Keratinocyte (primary cell): ENCODE measurements around the gene MELTF. TPM values are rescaled to one million over a fixed set of nuclear protein-coding genes. Genes with fewer than 3 reads are reported as not detected.

Source experiments
- DNase-seq: peaks from one replicate; pipeline ENCODE4 v3.0.0-alpha.2; 2011; ENCODE audit warnings: low read depth, missing footprints, low spot score
- FAIRE-seq: peaks from 2 replicates; lab custom pipeline; 2011; peaks lifted over from hg19 to GRCh38; lab: Jason Lieb, UNC
- H2AFZ ChIP-seq: 2 replicates; pipeline ENCODE4 v1.6.0; 2012; ENCODE audit warnings: low read length, control low read depth, inconsistent platforms; ENCODE audit not compliant: control insufficient read depth
- H3K27ac ChIP-seq: 2 replicates; pipeline ENCODE4 v1.5.1; 2011; ENCODE audit warnings: low read length; ENCODE audit not compliant: control insufficient read depth, insufficient read depth
- H3K27me3 ChIP-seq: 3 replicates; pipeline ENCODE4 v1.6.0; 2011; ENCODE audit warnings: low read length; ENCODE audit not compliant: control insufficient read depth, insufficient read depth; ENCODE audit errors: extremely low read depth
- H3K36me3 ChIP-seq, 2 experiments: 2 replicates in 1 of 2; 3 replicates in 1 of 2; pipeline ENCODE4 v1.5.1; 2011; ENCODE audit warnings: low read length in 2 of 2, mild to moderate bottlenecking in 1 of 2; ENCODE audit not compliant: control insufficient read depth in 2 of 2, insufficient read depth in 2 of 2; ENCODE audit errors: extremely low read depth in 1 of 2
- H3K4me1 ChIP-seq: 3 replicates; pipeline ENCODE4 v1.5.1; 2011; ENCODE audit warnings: low read length; ENCODE audit not compliant: control insufficient read depth, insufficient read depth; ENCODE audit errors: extremely low read depth
- H3K4me2 ChIP-seq: 3 replicates; pipeline ENCODE4 v1.6.0; 2011; ENCODE audit warnings: low read depth, low read length; ENCODE audit not compliant: control insufficient read depth, insufficient read depth; ENCODE audit errors: extremely low read depth
- H3K4me3 ChIP-seq, 3 experiments: fragments of 200-600 bp in 1 of 3; sonication (generic) in 1 of 3; 2 replicates in 2 of 3; 3 replicates in 1 of 3; pipeline ENCODE4 v1.5.1; 2011 to 2016; ENCODE audit warnings: low read length in 3 of 3, mild to moderate bottlenecking in 3 of 3, control low read depth in 2 of 3, inconsistent platforms in 1 of 3, low read depth in 1 of 3, mixed read lengths in 1 of 3, mixed run types in 1 of 3, moderate library complexity in 1 of 3; ENCODE audit not compliant: control insufficient read depth in 2 of 3, insufficient read depth in 2 of 3; ENCODE audit errors: extremely low read depth in 1 of 3
- H3K79me2 ChIP-seq: 2 replicates; pipeline ENCODE4 v1.6.0; 2012; ENCODE audit warnings: low read length; ENCODE audit not compliant: control insufficient read depth, insufficient read depth
- H3K9ac ChIP-seq: 3 replicates; pipeline ENCODE4 v1.6.0; 2011; ENCODE audit warnings: low read length; ENCODE audit not compliant: control insufficient read depth, insufficient read depth; ENCODE audit errors: extremely low read depth
- H3K9me1 ChIP-seq: 3 replicates; pipeline ENCODE4 v1.6.0; 2011; ENCODE audit warnings: low read length; ENCODE audit not compliant: control insufficient read depth, insufficient read depth; ENCODE audit errors: extremely low read depth
- H3K9me3 ChIP-seq: 2 replicates; pipeline ENCODE4 v1.5.1; 2012; ENCODE audit warnings: low read depth, low read length; ENCODE audit not compliant: control insufficient read depth
- H4K20me1 ChIP-seq: 3 replicates; pipeline ENCODE4 v1.6.0; 2011; ENCODE audit warnings: low read length; ENCODE audit not compliant: control insufficient read depth, insufficient read depth; ENCODE audit errors: extremely low read depth
- CTCF ChIP-seq, 3 experiments: IDR thresholded peaks in 1 of 3; conservative IDR thresholded peaks in 1 of 3; optimal IDR thresholded peaks in 1 of 3; 2 replicates in 2 of 3; 3 replicates in 1 of 3; pipeline versions ENCODE3 to v1.5.1; 2011; ENCODE audit warnings: low read length in 3 of 3, mild to moderate bottlenecking in 3 of 3, moderate library complexity in 2 of 3, control low read depth in 1 of 3, inconsistent platforms in 1 of 3; ENCODE audit not compliant: insufficient read depth in 2 of 3; ENCODE audit errors: extremely low read depth in 1 of 3
- EZH2 ChIP-seq: IDR thresholded peaks from one replicate; pipeline ENCODE4 v1.6.1; 2012; ENCODE audit warnings: inconsistent platforms, mild to moderate bottlenecking, low read length, moderate library complexity
- dilution Hi-C: fragments of 300-500 bp; cut with MboI; formaldehyde crosslinking; loops from one replicate; pipeline ENCODE4 v1.7.0; 2020; ENCODE audit warnings: low sequenced_read_pairs; ENCODE audit not compliant: extremely low pct_ligation_motif_present
- polyA plus RNA-seq, 5 experiments: library from polyadenylated mRNA; depleted of rRNA in 3 of 5; stranded (reverse) in 3 of 5; stranded (forward) in 1 of 5; unstranded in 1 of 5; fragments of >200 nt; gene quantifications; 1 replicate in 1 of 5; 2 replicates in 3 of 5; 3 replicates in 1 of 5; pipeline versions ENCODE4 v1.2.1 to v1.2.3, GENCODE V29; 2011 to 2012; ENCODE audit warnings: missing spikeins in 2 of 5, low read depth in 1 of 5, low replicate concordance in 1 of 5

MELTF gene
- polyA plus RNA-seq, 1 donor (not counting 4 experiments of a cell fraction or from before 2014, with no cell fraction given) = 6.0 TPM

DNA sequence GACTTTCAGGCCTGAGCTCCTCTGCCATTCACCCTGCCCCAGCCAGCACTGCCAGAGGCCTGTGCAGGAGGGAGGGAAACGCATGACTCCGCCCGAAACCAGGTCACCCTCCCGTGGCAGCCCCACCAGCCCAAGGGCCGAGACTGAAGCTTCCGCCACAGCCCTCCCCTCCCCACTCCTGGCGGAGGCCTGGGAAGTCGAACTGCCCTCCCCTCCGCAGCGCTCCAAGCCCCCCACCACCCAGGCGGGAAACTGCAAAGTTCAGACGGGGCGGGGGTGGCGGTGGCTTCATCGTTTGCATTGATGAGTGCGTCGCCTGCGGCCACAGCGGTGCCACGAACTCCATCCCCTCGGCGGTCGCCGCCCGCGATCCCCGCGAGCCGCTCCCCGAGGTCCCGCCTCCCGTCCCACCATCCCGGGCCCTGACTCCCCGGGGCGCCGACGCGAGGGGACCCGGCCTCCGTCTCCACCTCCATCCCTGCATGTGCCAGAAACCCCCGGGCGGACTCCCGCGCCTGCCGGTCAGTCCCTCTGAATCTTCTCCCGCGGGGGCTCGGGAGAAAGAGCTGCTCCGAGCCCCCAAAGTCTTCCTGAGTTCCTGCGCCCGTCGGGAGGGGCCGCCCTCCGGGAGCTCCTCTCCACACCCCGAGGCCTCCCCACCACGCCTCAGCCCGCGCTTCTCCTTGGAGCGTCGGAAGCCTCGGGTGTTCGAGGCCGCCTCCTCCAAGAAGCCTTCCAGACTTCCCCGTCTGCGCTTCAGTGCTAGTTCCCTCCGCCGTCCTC lies 698 bp downstream of the MELTF start:
- Histone ChIP-seq H3K9me3 (no peaks in the 10 kb centered on the region), H3K27me3 (no peaks in the 10 kb centered on the region), H3K36me3 (no peaks in the 10 kb centered on the region), H3K4me2 (peak overlapping the region; percentile 57), H3K79me2 (no peaks in the 10 kb centered on the region), H3K9ac (peak overlapping the region; percentile 74), H4K20me1 (no peaks in the 10 kb centered on the region), H3K27ac (peak overlapping the region; percentile 42), H3K9me1 (no peaks in the 10 kb centered on the region), H3K4me3 (peak overlapping the region; percentile 49 to 69 (median 62)), H2AFZ (no peak overlapping the region), H3K4me1 (peaks cover 18% of the 10 kb centered on the region)
- dilution Hi-C loops = no loop called here
- no peak for TF ChIP-seq EZH2
- no peak for TF ChIP-seq CTCF (optimal IDR thresholded peaks at IDR 0.05 in 1 of 3, IDR thresholded peaks at IDR 0.05 in 1 of 3, conservative IDR thresholded peaks at IDR 0.05 in 1 of 3; ENCODE audit: extremely low read depth in 1 of 3, insufficient read depth in 2 of 3, low read length in 3 of 3)
- FAIRE-seq (no peak), DNase-seq (no peak)

DNA sequence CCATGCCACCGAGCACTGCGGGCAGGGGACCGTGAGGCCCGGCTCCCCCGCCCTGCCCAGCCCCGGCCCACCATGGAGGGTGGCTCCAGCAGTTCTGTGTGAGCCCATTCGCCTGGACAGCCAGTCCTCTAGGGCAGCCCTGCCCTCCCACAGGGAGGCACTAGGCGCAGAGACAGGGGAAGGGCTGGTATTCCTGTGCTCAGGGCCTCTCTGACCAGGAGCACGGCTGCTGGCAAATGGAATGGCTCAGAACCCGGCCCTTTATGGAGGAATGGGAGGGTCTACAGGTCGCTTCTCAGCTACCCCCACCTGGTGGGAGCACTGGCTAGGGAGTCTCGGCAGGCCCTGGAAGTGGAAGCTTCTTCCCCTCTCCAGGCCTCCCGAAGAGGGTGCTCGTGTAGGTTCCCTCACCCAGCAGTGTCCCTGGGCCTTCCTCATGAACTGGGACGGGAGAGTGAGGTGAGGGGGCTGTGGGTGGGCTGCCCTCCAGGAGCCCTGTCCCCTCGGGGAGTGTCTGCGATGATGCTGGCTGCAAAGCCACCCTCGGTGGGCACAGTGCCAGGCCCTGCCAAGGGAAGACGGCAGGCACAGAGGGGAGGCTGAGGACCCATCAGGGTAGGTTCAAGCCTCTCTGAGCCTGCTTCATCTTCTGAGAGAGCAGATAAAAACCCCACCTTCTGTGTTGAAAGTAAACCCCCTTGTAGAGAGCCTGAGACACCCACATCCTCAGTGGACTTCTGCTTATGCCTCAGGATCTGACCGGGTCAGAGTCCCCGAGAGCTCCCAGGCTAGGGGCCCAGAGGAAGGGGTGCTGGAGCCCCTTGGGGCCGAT lies 1.5 kb downstream of the MELTF start:
- Histone ChIP-seq H2AFZ (no peak overlapping the region), H3K9ac (no peak overlapping the region), H3K27ac (no peak overlapping the region), H4K20me1 (no peaks in the 10 kb centered on the region), H3K79me2 (no peaks in the 10 kb centered on the region), H3K27me3 (no peaks in the 10 kb centered on the region), H3K4me2 (peak overlapping the region; percentile 57), H3K9me1 (no peaks in the 10 kb centered on the region), H3K36me3 (no peaks in the 10 kb centered on the region), H3K9me3 (no peaks in the 10 kb centered on the region), H3K4me3 (peak overlapping the region; percentile 20 to 62 (median 49)), H3K4me1 (peaks cover 18% of the 10 kb centered on the region)
- no peak for DNase-seq
- dilution Hi-C loops = no loop called here
- no peak for FAIRE-seq
- TF ChIP-seq EZH2 (no peak), CTCF (optimal IDR thresholded peaks at IDR 0.05 in 1 of 3, IDR thresholded peaks at IDR 0.05 in 1 of 3, conservative IDR thresholded peaks at IDR 0.05 in 1 of 3; ENCODE audit: extremely low read depth in 1 of 3, insufficient read depth in 2 of 3, low read length in 3 of 3) (no peak)
